Melanocyte of skin (primary cell): ENCODE data around the gene SLC19A1. TPM values are rescaled to one million over a fixed set of nuclear protein-coding genes. Genes with fewer than 3 reads are reported as not detected.

Source experiments
- small RNA-seq, 2 donors: library from RNA; depleted of rRNA; stranded (forward); fragments of <200 nt; gene quantifications; one replicate each; pipeline ENCODE3, GENCODE V24; 2012
- total RNA-seq, 2 donors: library from RNA; depleted of rRNA; stranded (reverse); fragments of >200 nt; gene quantifications; 2 replicates each; pipeline ENCODE4 v1.2.3, GENCODE V29; 2012

SLC19A1 gene
- total RNA-seq = 10 to 100 TPM; 14.8 to 21.6 TPM

GRCh38 chr21:45542242-45542666 is at the start of gene SLC19A1:
SLC19A1 (minus strand) TSS chr21:45542440; CDS start chr21:45537959, 4,481 bp downstream.

Small RNA genes within 50 kb of the gene (small RNA-seq; reads per million reads assigned to genes)
- 0 to 0.17 reads per million in 2 donors for gene MIR6815

Other genes starting within 250 kb of the SLC19A1 start
- gene COL18A1, start 137.3 kb downstream of the SLC19A1 start, total RNA-seq = 10 to 100 TPM; 71.9 to 94.6 TPM
- gene PCBP3, start 101.3 kb upstream of the SLC19A1 start, total RNA-seq = under 1 TPM; 0.34 to 0.67 TPM